ENCODE measurements around the gene SCFD2. TPM values are rescaled to one million over a fixed set of nuclear protein-coding genes. Genes with fewer than 3 reads are reported as not detected.
"Not testable (repeated sequence)": the region's sequence is repeated elsewhere in the genome, so short reads cannot be mapped to it uniquely, and the experiment has no call there.

SCFD2 gene
- total RNA-seq, 3 donors from 2014 or later, result 22.8 to 33.8 (median 25.0) TPM

- no peak overlapping the region for H3K4me3 ChIP-seq
- no peak overlapping the region for H3K27ac ChIP-seq
- H3K9me3 ChIP-seq, result no peaks in the 10 kb centered on the region
- no peaks in the 10 kb centered on the region for H3K4me1 ChIP-seq
- TF ChIP-seq CTCF (IDR thresholded peaks at IDR 0.05), result no peak
- TF ChIP-seq POLR2AphosphoS5 (IDR thresholded peaks at IDR 0.05), result no peak
- TF ChIP-seq POLR2A (IDR thresholded peaks at IDR 0.05), result no peak
- H3K36me3 ChIP-seq, result no peaks in the 10 kb centered on the region
- intact Hi-C loops (cut with DNase I; ENCODE audit: low total_unique reads), result no loop called here
- no peaks in the 10 kb centered on the region for H3K27me3 ChIP-seq
- DNase-seq (ENCODE audit: low spot score in 2 of 2), result no peak
These were observed 304.6 kb downstream of the SCFD2 start for GRCh38 chr4:53061091-53061850.

GRCh38 chr4:53060278-53060677 lies 305.6 kb downstream of the SCFD2 start:
- intact Hi-C loops (cut with DNase I; ENCODE audit: low total_unique reads), result no loop called here

GRCh38 chr4:53059871-53060270 lies 306.0 kb downstream of the SCFD2 start:
- intact Hi-C loops (cut with DNase I; ENCODE audit: low total_unique reads), result no loop called here
- Histone ChIP-seq H3K36me3 (no peaks in the 10 kb centered on the region), H3K27me3 (no peaks in the 10 kb centered on the region), H3K27ac (no peak overlapping the region), H3K9me3 (no peaks in the 10 kb centered on the region), H3K4me1 (no peaks in the 10 kb centered on the region), H3K4me3 (no peak overlapping the region)
- TF ChIP-seq POLR2A (IDR thresholded peaks at IDR 0.05) (no peak), POLR2AphosphoS5 (IDR thresholded peaks at IDR 0.05) (no peak), CTCF (IDR thresholded peaks at IDR 0.05) (no peak)
- DNase-seq (ENCODE audit: low spot score in 2 of 2), result no peak

More at GRCh38 chr4:53060278-53060677, 305.6 kb downstream of the SCFD2 start:
- TF ChIP-seq CTCF (IDR thresholded peaks at IDR 0.05), result no peak
- TF ChIP-seq POLR2A (IDR thresholded peaks at IDR 0.05), result no peak
- TF ChIP-seq POLR2AphosphoS5 (IDR thresholded peaks at IDR 0.05), result no peak
- Histone ChIP-seq H3K4me1 (no peaks in the 10 kb centered on the region), H3K4me3 (no peak overlapping the region), H3K27me3 (no peaks in the 10 kb centered on the region), H3K9me3 (no peaks in the 10 kb centered on the region), H3K27ac (no peak overlapping the region), H3K36me3 (no peaks in the 10 kb centered on the region)
- no peak for DNase-seq (ENCODE audit: low spot score in 2 of 2)

GRCh38 chr4:53059256-53059655 lies 306.6 kb downstream of the SCFD2 start:
- H3K9me3 ChIP-seq, result no peaks in the 10 kb centered on the region
- H3K36me3 ChIP-seq, result no peaks in the 10 kb centered on the region
- TF ChIP-seq CTCF (IDR thresholded peaks at IDR 0.05) (no peak), POLR2A (IDR thresholded peaks at IDR 0.05) (no peak)
- H3K4me3 ChIP-seq, result no peak overlapping the region
- H3K27me3 ChIP-seq, result no peaks in the 10 kb centered on the region
- H3K27ac ChIP-seq, result no peak overlapping the region
- no peaks in the 10 kb centered on the region for H3K4me1 ChIP-seq
- no peak for DNase-seq (ENCODE audit: low spot score in 2 of 2)
- intact Hi-C loops (cut with DNase I; ENCODE audit: low total_unique reads), result no loop called here

- H3K4me3 ChIP-seq, result no peak overlapping the region
- H3K27me3 ChIP-seq, result no peaks in the 10 kb centered on the region
- H3K36me3 ChIP-seq, result no peaks in the 10 kb centered on the region
- intact Hi-C loops (cut with DNase I; ENCODE audit: low total_unique reads), result no loop called here
- no peak for TF ChIP-seq POLR2AphosphoS5 (IDR thresholded peaks at IDR 0.05)
- no peak for TF ChIP-seq POLR2A (IDR thresholded peaks at IDR 0.05)
- no peak for TF ChIP-seq CTCF (IDR thresholded peaks at IDR 0.05)
- DNase-seq (ENCODE audit: low spot score in 2 of 2), result no peak
- no peaks in the 10 kb centered on the region for H3K4me1 ChIP-seq
- no peak overlapping the region for H3K27ac ChIP-seq
- H3K9me3 ChIP-seq, result no peaks in the 10 kb centered on the region
These were observed 308.2 kb downstream of the SCFD2 start for GRCh38 chr4:53057679-53058078.

- intact Hi-C loops (cut with DNase I; ENCODE audit: low total_unique reads); H3K4me3 ChIP-seq; H3K36me3 ChIP-seq; H3K9me3 ChIP-seq; H3K4me1 ChIP-seq; H3K27me3 ChIP-seq; DNase-seq (ENCODE audit: low spot score in 2 of 2); H3K27ac ChIP-seq: not testable (repeated sequence)
These were observed 308.8 kb downstream of the SCFD2 start for GRCh38 chr4:53057108-53057507.
